Cardiac fibroblast (primary cell): ENCODE measurements around the gene TSPAN2.

ENCODE experiments used
- DNase-seq, 2 donors: peaks; one replicate each; pipeline versions ENCODE4 v3.0.0 to v3.0.0-alpha.2; 2010; ENCODE audit warnings: low read depth in 2 of 2
- H3K4me3 ChIP-seq, 2 donors: replicated peaks in 1 of 2; 1 replicate in 1 of 2; 2 replicates in 1 of 2; pipeline ENCODE4 v1.5.1; 2011; ENCODE audit warnings: low read depth in 2 of 2, low read length in 2 of 2, mild to moderate bottlenecking in 2 of 2, moderate library complexity in 1 of 2
- CTCF ChIP-seq: IDR thresholded peaks from one replicate; pipeline ENCODE4 v1.5.1; 2011; ENCODE audit warnings: low read depth, mild to moderate bottlenecking, low read length, inconsistent platforms

The TSPAN2 gene

GRCh38 chr1:115089420-115090185 lies at the start of gene TSPAN2:
TSS of gene TSPAN2 (minus strand) at chr1:115089503. CDS start at chr1:115089432, 71 bp downstream.
- DNase-seq = no peak
- peak within 1 kb of the TSS; percentile 34 to 44 for H3K4me3 ChIP-seq
- TF ChIP-seq CTCF = peak; percentile 25

GRCh38 chr1:115138973-115139372 lies 49.7 kb upstream of the TSPAN2 start:
- H3K4me3 ChIP-seq = no peak overlapping the region
- TF ChIP-seq CTCF = peak; percentile 95
- DNase-seq = peak; percentile 95 to 97

- no peak overlapping the region for H3K4me3 ChIP-seq
- DNase-seq = no peak
- TF ChIP-seq CTCF = no peak
Measured at GRCh38 chr1:115138271-115138670, 49.0 kb upstream of the TSPAN2 start.

- DNase-seq = no peak
- no peak for TF ChIP-seq CTCF
- H3K4me3 ChIP-seq = no peak overlapping the region
Measured at GRCh38 chr1:115137191-115137590, 47.9 kb upstream of the TSPAN2 start.

GRCh38 chr1:115136706-115137105 lies 47.4 kb upstream of the TSPAN2 start:
- DNase-seq = peak in 1 of 2 donors; percentile 26
- no peak for TF ChIP-seq CTCF
- H3K4me3 ChIP-seq = no peak overlapping the region

GRCh38 chr1:115136106-115136505 lies 46.8 kb upstream of the TSPAN2 start:
- DNase-seq = peak in 1 of 2 donors; percentile 27
- TF ChIP-seq CTCF = no peak
- H3K4me3 ChIP-seq = no peak overlapping the region

GRCh38 chr1:115135681-115136080 lies 46.4 kb upstream of the TSPAN2 start:
- peak in 1 of 2 donors; percentile 71 for DNase-seq
- TF ChIP-seq CTCF = no peak

More at GRCh38 chr1:115135681-115136080, 46.4 kb upstream of the TSPAN2 start:
- no peak overlapping the region for H3K4me3 ChIP-seq
